ENCODE data around the gene ARR3. TPM values are rescaled to one million over a fixed set of nuclear protein-coding genes. Genes with fewer than 3 reads are reported as not detected.

Gene ARR3
- total RNA-seq = not detected
- total RNA-seq (2013) = not detected

GRCh38 chrX:70268034-70268433, at the start of gene ARR3:
TSS of gene ARR3 (plus strand) at chrX:70268334. CDS start at chrX:70269386, 1,052 bp downstream.
- Mint-ChIP-seq H3K4me3 (no peak within 1 kb of the TSS), H3K4me1 (no peaks in the 10 kb centered on the region), H3K9me3 (no peaks in the 10 kb centered on the region), H3K36me3 (no peaks in the 10 kb centered on the region), H3K27ac (no peak within 1 kb of the TSS), H3K27me3 (ENCODE audit: low read depth in 2 of 2) (peaks cover 0 to 9% of the 10 kb centered on the region in 2 donors)
- no peaks in the 10 kb centered on the region for H3K27me3 ChIP-seq (ENCODE audit: control insufficient read depth, insufficient read depth, low read length)
- H3K36me3 ChIP-seq (ENCODE audit: control insufficient read depth, insufficient read depth, low read length) = no peaks in the 10 kb centered on the region
- intact Hi-C loops (cut with micrococcal nuclease) = no loop called here
- no peaks in the 10 kb centered on the region for H3K4me1 ChIP-seq (ENCODE audit: control insufficient read depth, insufficient read depth, low read length)
- no peaks in the 10 kb centered on the region for H3K9me3 ChIP-seq (ENCODE audit: control insufficient read depth, insufficient read depth, low read length)
- no peak within 1 kb of the TSS for H3K27ac ChIP-seq (ENCODE audit: low read length)
- TF ChIP-seq, protein P1, sequence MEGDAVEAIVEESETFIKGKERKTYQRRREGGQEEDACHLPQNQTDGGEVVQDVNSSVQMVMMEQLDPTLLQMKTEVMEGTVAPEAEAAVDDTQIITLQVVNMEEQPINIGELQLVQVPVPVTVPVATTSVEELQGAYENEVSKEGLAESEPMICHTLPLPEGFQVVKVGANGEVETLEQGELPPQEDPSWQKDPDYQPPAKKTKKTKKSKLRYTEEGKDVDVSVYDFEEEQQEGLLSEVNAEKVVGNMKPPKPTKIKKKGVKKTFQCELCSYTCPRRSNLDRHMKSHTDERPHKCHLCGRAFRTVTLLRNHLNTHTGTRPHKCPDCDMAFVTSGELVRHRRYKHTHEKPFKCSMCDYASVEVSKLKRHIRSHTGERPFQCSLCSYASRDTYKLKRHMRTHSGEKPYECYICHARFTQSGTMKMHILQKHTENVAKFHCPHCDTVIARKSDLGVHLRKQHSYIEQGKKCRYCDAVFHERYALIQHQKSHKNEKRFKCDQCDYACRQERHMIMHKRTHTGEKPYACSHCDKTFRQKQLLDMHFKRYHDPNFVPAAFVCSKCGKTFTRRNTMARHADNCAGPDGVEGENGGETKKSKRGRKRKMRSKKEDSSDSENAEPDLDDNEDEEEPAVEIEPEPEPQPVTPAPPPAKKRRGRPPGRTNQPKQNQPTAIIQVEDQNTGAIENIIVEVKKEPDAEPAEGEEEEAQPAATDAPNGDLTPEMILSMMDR (IDR thresholded peaks at IDR 0.05) = no peak
- DNase-seq (no peak), ATAC-seq (no peak)
- no peak within 1 kb of the TSS for H3K4me3 ChIP-seq (ENCODE audit: low read length)

- H3K36me3 ChIP-seq (ENCODE audit: control insufficient read depth, insufficient read depth, low read length) = no peaks in the 10 kb centered on the region
- no peaks in the 10 kb centered on the region for H3K27me3 ChIP-seq (ENCODE audit: control insufficient read depth, insufficient read depth, low read length)
- ATAC-seq (no peak), DNase-seq (no peak)
- no peak overlapping the region for H3K4me3 ChIP-seq (ENCODE audit: low read length)
- H3K4me1 ChIP-seq (ENCODE audit: control insufficient read depth, insufficient read depth, low read length) = no peaks in the 10 kb centered on the region
- no peaks in the 10 kb centered on the region for H3K9me3 Mint-ChIP-seq
- TF ChIP-seq, protein P1 (IDR thresholded peaks at IDR 0.05) = no peak
- no peak overlapping the region for H3K4me3 Mint-ChIP-seq
- H3K9me3 ChIP-seq (ENCODE audit: control insufficient read depth, insufficient read depth, low read length) = no peaks in the 10 kb centered on the region
- H3K27ac Mint-ChIP-seq = no peak overlapping the region
- no peaks in the 10 kb centered on the region for H3K36me3 Mint-ChIP-seq
- intact Hi-C loops (cut with micrococcal nuclease) = no loop called here
- no peaks in the 10 kb centered on the region for H3K27me3 Mint-ChIP-seq (ENCODE audit: low read depth in 2 of 2)
- no peaks in the 10 kb centered on the region for H3K4me1 Mint-ChIP-seq
- no peak overlapping the region for H3K27ac ChIP-seq (ENCODE audit: low read length)
- WGBS (ENCODE audit: insufficient coverage) = 98% methylated on average over 4 of the region's 5 CpGs
Measured at GRCh38 chrX:70219938-70220764, 48.0 kb upstream of the ARR3 start.

DNA sequence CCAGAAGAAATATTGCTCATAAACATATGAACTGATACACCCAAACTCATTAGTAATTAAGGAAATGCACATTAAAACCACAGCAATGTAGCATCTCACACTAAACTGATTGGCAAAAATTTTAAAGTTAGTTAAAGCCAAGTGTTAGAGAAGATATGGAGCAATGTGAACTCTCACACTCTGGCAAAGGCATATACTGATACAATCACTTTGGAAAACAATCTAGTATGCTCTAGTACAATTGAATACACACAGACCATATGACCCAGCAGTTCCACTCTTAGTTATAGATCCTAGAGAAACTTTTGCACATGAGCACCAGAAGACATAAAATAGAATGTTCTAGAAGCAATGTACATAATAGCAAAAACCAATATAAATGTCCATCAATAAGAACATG, 42.1 kb upstream of the ARR3 start:
- H3K4me1 ChIP-seq (ENCODE audit: control insufficient read depth, insufficient read depth, low read length) = no peaks in the 10 kb centered on the region
- Mint-ChIP-seq H3K9me3 (no peaks in the 10 kb centered on the region), H3K27ac (no peak overlapping the region), H3K36me3 (no peaks in the 10 kb centered on the region), H3K4me3 (no peak overlapping the region), H3K27me3 (ENCODE audit: low read depth in 2 of 2) (no peaks in the 10 kb centered on the region), H3K4me1 (no peaks in the 10 kb centered on the region)
- no peaks in the 10 kb centered on the region for H3K9me3 ChIP-seq (ENCODE audit: control insufficient read depth, insufficient read depth, low read length)
- H3K27ac ChIP-seq (ENCODE audit: low read length) = no peak overlapping the region
- H3K36me3 ChIP-seq (ENCODE audit: control insufficient read depth, insufficient read depth, low read length) = no peaks in the 10 kb centered on the region
- H3K4me3 ChIP-seq (ENCODE audit: low read length) = no peak overlapping the region
- TF ChIP-seq, protein P1 (IDR thresholded peaks at IDR 0.05) = no peak
- intact Hi-C loops (cut with micrococcal nuclease) = no loop called here
- no peaks in the 10 kb centered on the region for H3K27me3 ChIP-seq (ENCODE audit: control insufficient read depth, insufficient read depth, low read length)
- DNase-seq = no peak
- no peak for ATAC-seq

DNA sequence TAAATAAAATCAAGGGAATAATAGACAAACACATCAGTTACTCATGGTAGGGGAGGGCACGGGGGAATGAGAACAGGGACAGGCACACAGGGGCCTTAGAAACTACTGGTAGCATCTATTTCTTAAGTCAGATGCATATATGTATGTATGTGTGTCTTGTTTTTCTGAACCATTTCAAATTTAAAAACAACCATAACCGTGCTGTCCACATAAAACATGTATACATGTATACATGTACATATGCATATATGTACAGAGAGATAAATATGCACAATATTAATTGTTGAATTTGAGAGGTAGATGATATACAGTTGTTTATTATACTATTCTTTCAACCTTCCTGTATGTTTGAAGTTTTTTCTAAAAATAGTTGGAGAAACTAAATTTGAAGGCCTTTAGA, 41.4 kb upstream of the ARR3 start:
- no CpG with 5 or more reads among the region's 2 CpGs for WGBS (ENCODE audit: insufficient coverage)
- Mint-ChIP-seq H3K27ac (no peak overlapping the region), H3K4me3 (no peak overlapping the region), H3K27me3 (ENCODE audit: low read depth in 2 of 2) (no peaks in the 10 kb centered on the region), H3K4me1 (peaks cover 5% of the 10 kb centered on the region in 2 donors), H3K9me3 (no peaks in the 10 kb centered on the region), H3K36me3 (no peaks in the 10 kb centered on the region)
- DNase-seq (no peak), ATAC-seq (no peak)
- Histone ChIP-seq H3K36me3 (ENCODE audit: control insufficient read depth, insufficient read depth, low read length) (no peaks in the 10 kb centered on the region), H3K4me1 (ENCODE audit: control insufficient read depth, insufficient read depth, low read length) (no peaks in the 10 kb centered on the region), H3K27ac (ENCODE audit: low read length) (no peak overlapping the region), H3K27me3 (ENCODE audit: control insufficient read depth, insufficient read depth, low read length) (no peaks in the 10 kb centered on the region), H3K4me3 (ENCODE audit: low read length) (no peak overlapping the region), H3K9me3 (ENCODE audit: control insufficient read depth, insufficient read depth, low read length) (no peaks in the 10 kb centered on the region)
- intact Hi-C loops (cut with micrococcal nuclease) = no loop called here
- TF ChIP-seq, protein P1 (IDR thresholded peaks at IDR 0.05) = no peak
